Measurements from ENCODE around the gene BIN2.

The BIN2 gene

DNA sequence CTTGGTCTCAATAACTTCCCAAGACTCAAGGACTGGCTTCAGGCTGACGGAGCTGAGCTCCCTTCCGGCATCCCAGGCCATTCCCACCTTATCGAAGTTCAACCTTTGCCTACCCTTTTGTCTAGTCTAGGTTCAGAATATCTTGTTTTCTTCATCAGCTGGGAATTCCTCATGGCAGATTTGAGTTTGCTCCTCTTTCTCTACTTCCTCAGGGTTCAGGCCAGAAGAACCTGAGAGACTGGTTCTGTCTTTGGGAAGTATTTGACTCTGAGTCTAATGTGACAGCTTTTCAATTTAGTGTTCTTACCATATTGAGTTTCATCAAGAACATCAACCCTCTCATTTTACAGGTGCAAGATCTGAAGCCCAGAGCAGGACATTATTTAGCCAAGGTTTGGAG is 2.1 kb downstream of the BIN2 start:
- TF ChIP-seq FOXP2 (optimal IDR thresholded peaks at IDR 0.05; ENCODE audit: borderline replicate concordance, extremely low read depth, extremely low read length, insufficient read depth) (no peak), POLR2AphosphoS5 (IDR thresholded peaks at IDR 0.05; ENCODE audit: low read depth, low read length) (no peak), TAF1 (IDR thresholded peaks at IDR 0.05; ENCODE audit: borderline replicate concordance, insufficient read depth, low read length) (no peak), SIN3A (IDR thresholded peaks at IDR 0.05; ENCODE audit: borderline replicate concordance, insufficient read depth, low read length) (no peak)
- TF ChIP-seq, protein P1, sequence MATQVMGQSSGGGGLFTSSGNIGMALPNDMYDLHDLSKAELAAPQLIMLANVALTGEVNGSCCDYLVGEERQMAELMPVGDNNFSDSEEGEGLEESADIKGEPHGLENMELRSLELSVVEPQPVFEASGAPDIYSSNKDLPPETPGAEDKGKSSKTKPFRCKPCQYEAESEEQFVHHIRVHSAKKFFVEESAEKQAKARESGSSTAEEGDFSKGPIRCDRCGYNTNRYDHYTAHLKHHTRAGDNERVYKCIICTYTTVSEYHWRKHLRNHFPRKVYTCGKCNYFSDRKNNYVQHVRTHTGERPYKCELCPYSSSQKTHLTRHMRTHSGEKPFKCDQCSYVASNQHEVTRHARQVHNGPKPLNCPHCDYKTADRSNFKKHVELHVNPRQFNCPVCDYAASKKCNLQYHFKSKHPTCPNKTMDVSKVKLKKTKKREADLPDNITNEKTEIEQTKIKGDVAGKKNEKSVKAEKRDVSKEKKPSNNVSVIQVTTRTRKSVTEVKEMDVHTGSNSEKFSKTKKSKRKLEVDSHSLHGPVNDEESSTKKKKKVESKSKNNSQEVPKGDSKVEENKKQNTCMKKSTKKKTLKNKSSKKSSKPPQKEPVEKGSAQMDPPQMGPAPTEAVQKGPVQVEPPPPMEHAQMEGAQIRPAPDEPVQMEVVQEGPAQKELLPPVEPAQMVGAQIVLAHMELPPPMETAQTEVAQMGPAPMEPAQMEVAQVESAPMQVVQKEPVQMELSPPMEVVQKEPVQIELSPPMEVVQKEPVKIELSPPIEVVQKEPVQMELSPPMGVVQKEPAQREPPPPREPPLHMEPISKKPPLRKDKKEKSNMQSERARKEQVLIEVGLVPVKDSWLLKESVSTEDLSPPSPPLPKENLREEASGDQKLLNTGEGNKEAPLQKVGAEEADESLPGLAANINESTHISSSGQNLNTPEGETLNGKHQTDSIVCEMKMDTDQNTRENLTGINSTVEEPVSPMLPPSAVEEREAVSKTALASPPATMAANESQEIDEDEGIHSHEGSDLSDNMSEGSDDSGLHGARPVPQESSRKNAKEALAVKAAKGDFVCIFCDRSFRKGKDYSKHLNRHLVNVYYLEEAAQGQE (IDR thresholded peaks at IDR 0.05; ENCODE audit: insufficient read depth in 1 of 2, low read depth in 2 of 2, low read length in 2 of 2), result no peak

DNA sequence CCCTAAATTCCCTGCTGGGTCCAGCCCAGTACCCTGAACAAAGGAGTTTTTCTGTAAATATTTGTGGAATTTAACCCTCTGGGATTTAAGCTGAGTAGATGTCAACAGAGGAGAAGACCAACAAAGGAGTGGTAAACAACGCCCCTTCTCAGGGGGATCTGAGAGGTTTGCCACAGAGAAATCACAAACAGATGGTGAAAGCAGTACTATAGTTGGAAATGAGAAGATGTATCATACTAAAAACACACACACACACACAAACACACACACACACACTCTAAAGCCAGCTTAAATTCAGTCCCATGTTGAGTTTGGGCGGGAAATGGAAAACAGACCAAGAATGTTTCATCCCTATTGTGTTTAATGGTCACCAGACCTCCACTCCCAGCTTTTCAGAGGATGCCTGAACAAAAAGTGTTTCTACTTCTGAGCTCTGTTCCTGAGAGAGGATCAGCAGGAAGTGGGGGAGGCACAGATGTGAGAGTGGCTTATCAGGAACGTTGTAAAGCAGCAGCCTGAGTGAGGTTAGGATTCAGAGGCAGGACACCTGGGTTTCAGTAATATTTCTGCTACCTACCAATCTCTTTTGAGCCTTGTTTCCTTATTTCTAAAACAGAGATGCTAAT is 3.2 kb downstream of the BIN2 start:
- TF ChIP-seq, protein P1 (IDR thresholded peaks at IDR 0.05; ENCODE audit: insufficient read depth in 1 of 2, low read depth in 2 of 2, low read length in 2 of 2), result no peak
- TF ChIP-seq TAF1 (IDR thresholded peaks at IDR 0.05; ENCODE audit: borderline replicate concordance, insufficient read depth, low read length), result no peak
- TF ChIP-seq FOXP2 (optimal IDR thresholded peaks at IDR 0.05; ENCODE audit: borderline replicate concordance, extremely low read depth, extremely low read length, insufficient read depth), result no peak
- no peak for TF ChIP-seq POLR2AphosphoS5 (IDR thresholded peaks at IDR 0.05; ENCODE audit: low read depth, low read length)
- TF ChIP-seq SIN3A (IDR thresholded peaks at IDR 0.05; ENCODE audit: borderline replicate concordance, insufficient read depth, low read length), result no peak

DNA sequence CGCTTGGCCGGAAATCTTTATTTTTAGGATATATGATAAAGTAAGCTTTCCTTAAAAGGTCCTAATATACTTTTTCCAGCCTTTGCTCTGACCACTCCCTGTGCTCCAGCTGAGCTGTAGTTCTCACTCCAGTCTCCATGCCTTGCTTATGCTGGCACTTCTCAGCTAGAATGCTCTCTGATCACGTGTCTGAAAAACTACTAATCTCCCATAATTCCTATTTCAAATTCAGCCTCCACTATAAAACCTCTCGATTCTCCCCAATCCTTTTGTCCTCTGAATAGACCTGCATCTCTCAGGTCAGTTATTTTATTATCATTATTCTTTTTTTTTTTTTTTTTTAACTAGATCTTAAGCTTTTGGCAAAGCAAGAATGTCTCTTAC is 3.7 kb downstream of the BIN2 start:
- no peak for TF ChIP-seq TAF1 (IDR thresholded peaks at IDR 0.05; ENCODE audit: borderline replicate concordance, insufficient read depth, low read length)
- no peak for TF ChIP-seq POLR2AphosphoS5 (IDR thresholded peaks at IDR 0.05; ENCODE audit: low read depth, low read length)
- TF ChIP-seq SIN3A (IDR thresholded peaks at IDR 0.05; ENCODE audit: borderline replicate concordance, insufficient read depth, low read length), result no peak
- TF ChIP-seq, protein P1 (IDR thresholded peaks at IDR 0.05; ENCODE audit: insufficient read depth in 1 of 2, low read depth in 2 of 2, low read length in 2 of 2), result no peak
- no peak for TF ChIP-seq FOXP2 (optimal IDR thresholded peaks at IDR 0.05; ENCODE audit: borderline replicate concordance, extremely low read depth, extremely low read length, insufficient read depth)

DNA sequence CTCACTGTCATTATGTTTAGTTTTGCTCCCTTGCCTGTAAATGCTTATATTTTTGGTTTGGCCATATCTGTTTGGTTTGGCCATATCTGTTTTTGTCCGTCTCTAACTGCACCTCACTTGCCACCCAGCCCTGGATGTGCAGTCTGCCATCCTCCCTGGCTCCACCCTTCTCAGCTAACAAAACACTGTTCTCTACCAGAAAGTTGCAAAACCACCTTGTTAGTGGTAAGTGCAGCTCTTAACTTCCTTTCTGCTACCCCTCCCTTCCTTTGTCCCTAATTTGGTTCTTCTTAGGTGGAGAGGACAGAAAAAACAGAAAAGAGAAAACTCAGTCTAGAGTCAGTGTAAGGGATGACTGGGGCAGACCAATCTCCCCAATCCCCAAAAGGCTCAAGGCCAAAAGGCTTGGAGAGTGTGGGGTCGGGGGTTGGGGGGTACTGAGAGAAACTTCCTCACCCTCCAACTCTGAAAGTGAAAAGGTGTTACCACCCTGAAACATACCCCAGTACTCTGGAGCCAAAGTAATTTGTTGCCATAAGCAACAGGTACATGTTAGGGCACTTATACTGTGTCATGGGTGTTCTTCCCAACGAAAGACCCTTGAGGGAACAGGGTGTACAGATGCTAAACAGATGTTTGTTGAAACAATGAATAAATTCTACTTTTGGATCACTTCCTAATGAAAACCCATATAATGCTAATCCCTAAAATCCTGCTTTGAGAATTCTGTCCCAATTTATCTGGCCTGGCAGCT is 5.0 kb downstream of the BIN2 start:
- TF ChIP-seq SIN3A (IDR thresholded peaks at IDR 0.05; ENCODE audit: borderline replicate concordance, insufficient read depth, low read length) (no peak), FOXP2 (optimal IDR thresholded peaks at IDR 0.05; ENCODE audit: borderline replicate concordance, extremely low read depth, extremely low read length, insufficient read depth) (no peak), TAF1 (IDR thresholded peaks at IDR 0.05; ENCODE audit: borderline replicate concordance, insufficient read depth, low read length) (no peak), POLR2AphosphoS5 (IDR thresholded peaks at IDR 0.05; ENCODE audit: low read depth, low read length) (no peak)
- TF ChIP-seq, protein P1 (IDR thresholded peaks at IDR 0.05; ENCODE audit: insufficient read depth in 1 of 2, low read depth in 2 of 2, low read length in 2 of 2), result no peak

Measured in PFSK-1 (cell line).